A673 (cell line): Measurements from ENCODE around the gene AMBRA1.

Experiments used
- EZH2 ChIP-seq: fragments of 200-600 bp; sonication (generic); IDR thresholded peaks from 2 replicates; pipeline ENCODE4 v1.6.1; 2017; ENCODE audit warnings: borderline replicate concordance, low read depth, mild to moderate bottlenecking, mixed read lengths, antibody characterized with exemption, low read length; ENCODE audit not compliant: poor library complexity, severe bottlenecking
- TF ChIP-seq, protein P1 (sequence below): fragments of 300-800, 200-600 bp; sonication (generic); conservative IDR thresholded peaks from 2 replicates; pipeline ENCODE4 v1.5.1; 2017; ENCODE audit warnings: low read depth, mild to moderate bottlenecking, antibody characterized with exemption, low read length, moderate library complexity, mixed read lengths

DNA sequence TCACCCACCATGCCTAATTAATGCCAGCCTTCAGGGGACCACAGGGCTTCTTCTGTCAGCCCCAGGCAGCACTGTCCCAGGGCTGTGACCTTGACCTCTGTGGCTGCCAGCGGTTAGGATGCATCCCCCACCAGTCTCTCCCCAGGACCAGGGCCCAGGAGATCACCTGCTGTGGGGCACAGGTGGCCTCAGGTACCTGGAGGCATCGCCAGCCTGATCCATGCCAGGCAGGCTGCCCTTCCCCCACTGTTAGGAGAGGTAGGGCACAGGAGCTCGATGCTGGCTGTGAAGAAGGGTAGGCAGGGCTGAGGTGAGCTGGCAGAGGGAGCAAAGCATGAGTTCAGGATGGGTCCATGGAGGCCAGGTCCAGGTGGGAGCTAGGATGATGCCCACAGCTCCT, 229.0 kb downstream of the AMBRA1 start:
- TF ChIP-seq, protein P1, sequence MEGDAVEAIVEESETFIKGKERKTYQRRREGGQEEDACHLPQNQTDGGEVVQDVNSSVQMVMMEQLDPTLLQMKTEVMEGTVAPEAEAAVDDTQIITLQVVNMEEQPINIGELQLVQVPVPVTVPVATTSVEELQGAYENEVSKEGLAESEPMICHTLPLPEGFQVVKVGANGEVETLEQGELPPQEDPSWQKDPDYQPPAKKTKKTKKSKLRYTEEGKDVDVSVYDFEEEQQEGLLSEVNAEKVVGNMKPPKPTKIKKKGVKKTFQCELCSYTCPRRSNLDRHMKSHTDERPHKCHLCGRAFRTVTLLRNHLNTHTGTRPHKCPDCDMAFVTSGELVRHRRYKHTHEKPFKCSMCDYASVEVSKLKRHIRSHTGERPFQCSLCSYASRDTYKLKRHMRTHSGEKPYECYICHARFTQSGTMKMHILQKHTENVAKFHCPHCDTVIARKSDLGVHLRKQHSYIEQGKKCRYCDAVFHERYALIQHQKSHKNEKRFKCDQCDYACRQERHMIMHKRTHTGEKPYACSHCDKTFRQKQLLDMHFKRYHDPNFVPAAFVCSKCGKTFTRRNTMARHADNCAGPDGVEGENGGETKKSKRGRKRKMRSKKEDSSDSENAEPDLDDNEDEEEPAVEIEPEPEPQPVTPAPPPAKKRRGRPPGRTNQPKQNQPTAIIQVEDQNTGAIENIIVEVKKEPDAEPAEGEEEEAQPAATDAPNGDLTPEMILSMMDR = no peak
- no peak for TF ChIP-seq EZH2
